Measurements from ENCODE around the gene TIMELESS.
A peak's percentile ranks its signal among the peaks of the same experiment; 100 is the strongest.
"Not testable (repeated sequence)": the region's sequence is repeated elsewhere in the genome, so short reads cannot be mapped to it uniquely, and the experiment has no call there.

The TIMELESS gene

DNA sequence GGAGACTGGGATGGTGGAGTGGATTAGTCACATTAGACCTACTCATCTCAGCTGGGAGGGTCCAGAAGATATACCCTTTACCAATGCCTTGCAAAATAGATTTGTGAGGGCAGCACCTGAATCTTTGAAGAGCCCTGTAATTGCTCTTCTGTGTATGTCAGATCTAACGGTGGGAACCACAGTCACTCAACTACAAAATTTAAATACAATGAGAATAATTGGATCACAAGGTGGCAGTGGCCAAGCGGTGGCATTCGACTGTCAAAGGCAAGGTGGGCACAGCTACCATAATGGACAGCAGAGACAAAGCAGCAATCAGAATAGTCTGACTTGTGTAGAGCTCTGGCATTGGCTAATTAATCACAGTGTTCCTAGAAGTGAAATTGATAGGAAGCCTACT is 49.8 kb downstream of the TIMELESS start:
- DNase-seq: not testable (repeated sequence)

DNA sequence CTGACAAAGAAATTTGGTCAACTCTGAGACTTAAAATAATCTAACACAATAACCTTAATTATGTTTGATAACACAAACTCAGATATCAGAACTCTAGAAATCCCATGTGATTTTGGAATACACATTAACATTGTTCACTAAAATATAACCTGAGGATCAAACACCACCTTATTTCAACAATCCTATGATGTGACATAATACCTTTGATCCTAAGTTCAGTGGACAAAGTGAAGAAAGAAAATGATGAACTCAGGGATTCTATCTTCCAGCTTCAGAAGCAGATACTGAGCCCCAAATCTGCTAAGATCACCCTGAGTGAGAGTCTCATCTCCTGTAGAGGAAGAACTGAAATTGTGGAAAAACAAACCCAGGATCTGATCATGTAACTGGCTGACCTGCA is 50.9 kb downstream of the TIMELESS start:
- DNase-seq: no peak

DNA sequence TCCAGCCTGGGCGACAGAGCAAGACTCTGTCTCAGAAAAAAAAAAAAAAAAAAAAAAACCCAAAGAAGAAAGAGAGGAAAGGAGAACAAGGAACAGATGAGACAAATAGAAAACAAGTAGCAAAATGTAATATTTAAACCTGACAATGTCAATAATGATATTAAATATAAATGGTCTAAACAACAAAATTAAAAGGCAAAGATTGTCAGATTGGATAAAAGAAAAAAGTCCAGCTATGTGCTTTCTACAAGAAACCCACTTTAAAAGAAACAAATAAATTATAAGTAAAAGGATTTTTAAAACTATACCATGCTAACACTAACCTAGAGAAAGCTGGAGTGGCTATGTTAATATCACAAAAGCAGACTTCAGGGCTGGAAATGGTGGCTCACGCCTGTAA is 56.9 kb downstream of the TIMELESS start:
- no peak for DNase-seq

DNA sequence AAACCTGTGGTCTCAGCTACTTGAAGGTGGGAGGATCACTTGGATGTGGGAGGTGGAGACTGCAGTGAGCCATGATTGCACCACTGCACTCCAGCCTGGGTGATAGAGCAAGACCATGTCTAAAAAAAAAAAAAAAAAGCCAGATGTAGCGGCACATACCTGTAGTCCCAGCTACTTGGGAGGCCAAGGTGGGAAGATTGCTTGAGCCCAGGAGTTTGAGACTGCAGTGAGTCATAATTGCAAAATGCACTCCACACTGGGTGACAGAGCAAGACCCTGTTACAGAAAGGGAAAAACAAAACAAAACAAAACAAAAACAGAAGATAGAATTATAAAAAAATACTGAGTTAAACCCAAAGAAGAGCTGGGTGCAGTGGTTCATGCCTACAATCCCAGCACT is 57.5 kb downstream of the TIMELESS start:
- DNase-seq: no peak

DNA sequence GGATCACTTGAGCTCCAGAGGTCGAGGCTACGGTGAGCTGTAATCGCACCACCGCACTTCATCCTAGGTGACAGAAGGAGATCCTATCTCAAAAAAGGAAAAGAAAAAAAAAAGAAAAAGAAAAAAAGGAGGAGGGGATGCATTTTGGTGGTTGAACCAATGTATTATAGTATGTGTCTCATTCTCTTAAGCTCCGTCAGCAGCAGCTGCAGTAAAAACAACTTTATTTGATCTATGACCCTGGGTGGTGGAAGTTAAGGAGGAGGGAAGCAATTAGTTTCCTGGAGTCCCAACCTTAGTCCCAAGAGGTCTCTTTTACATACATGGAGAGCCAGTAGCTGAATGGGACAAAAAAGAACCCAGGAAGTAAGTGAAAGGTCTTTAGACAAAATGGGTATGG is 59.8 kb downstream of the TIMELESS start:
- DNase-seq: no peak

- DNase-seq: no peak
Observed at GRCh38 chr12:56387152-56387736, 62.0 kb downstream of the TIMELESS start.

DNA sequence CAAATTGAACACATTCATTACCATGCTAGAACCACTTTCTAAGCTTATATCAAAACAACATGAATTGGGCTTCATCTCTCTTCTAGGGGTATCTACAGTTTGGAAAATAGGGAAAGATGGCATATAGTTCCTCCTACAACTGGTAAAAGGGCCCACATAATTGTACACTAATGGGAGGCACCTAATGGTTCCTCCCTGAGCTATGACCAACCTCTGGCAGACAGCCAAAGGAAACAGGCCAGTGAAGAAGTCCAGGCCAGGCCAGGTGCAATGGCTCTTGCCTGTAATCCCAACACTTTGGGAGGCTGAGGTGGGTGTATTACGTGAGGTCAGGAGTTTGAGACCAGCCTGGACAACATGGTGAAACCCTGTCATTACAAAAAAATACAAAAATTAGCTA is 63.4 kb downstream of the TIMELESS start:
- DNase-seq: no peak

DNA sequence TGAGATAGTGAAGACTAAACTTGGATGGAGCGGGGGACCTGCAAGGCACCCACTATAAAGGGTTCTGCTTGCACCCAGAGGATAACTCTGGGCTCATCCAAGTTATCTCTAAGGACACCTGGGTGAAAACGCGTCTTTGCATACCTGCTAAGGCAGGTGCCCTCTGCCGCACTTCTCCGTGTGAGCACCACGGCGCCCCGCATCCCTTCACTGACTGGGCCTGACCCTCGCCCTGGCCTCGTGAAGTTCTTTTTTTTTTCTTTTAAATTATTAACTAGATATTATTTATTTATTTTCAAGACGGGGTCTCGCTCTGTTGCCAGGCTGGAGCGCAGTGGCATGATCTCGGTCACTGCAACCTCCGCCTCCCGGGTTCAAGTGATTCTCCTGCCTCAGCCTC is 66.6 kb downstream of the TIMELESS start:
- no peak for DNase-seq

DNA sequence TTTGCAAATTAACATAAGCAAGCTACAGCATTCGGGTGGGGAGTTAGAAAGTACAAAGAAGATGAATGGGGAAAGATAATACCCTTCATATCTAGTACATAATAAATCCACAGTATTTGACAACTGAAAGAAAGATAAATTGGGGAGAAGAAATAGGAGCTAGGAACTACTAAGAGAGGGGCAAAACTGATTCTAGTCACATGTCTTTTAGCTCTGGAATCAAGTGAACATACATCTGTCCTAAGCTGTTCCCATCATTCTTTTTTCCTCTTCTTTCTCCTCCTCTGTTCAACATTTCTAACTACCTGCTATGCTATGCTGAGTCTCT is 71.3 kb downstream of the TIMELESS start:
- no peak for DNase-seq

GRCh38 chr12:56377310-56377988 is 71.8 kb downstream of the TIMELESS start:
- peak; percentile 47 for DNase-seq

- DNase-seq: no peak
Observed at GRCh38 chr12:56375598-56376434, 73.4 kb downstream of the TIMELESS start.

DNA sequence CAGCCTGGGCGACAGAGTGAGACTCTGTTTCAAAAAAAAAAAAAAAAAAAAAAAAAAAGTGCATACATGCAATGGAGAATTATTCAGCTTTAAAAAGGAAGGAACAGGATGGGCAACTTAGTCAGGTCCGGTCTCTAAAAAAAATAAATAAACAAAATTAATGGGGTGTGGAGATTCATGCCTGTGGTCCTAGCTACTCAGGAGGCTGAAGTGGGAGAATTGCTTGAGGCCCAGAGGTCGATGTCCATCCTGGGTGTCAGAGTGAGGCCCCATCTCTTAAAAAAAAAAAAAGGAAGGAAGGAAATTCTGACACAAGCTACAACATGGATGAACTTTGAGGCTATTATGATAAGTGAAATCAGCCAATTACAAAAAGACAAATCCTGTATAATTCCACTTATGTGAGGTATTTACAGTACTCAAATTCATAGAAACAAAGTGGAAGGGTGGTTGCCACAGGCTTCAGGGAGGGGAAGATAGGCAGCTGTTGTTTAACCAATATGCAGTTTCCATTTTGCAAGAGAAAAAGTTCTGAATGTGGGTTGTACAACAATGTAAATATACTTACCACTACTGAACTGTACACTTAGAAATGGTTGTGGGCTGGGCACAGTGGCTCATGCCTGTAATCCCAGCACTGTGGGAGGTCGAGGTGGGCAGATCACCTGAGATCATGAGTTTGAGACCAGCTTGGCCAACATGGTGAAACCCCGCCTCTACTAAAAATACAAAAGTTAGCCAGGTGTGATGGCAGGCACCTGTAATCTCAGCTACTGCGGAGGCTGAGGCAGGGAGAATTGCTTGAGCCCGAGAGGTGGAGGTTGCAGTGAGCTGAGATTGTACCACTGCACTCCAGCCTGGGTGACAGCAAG is 74.3 kb downstream of the TIMELESS start:
- DNase-seq: no peak

DNA sequence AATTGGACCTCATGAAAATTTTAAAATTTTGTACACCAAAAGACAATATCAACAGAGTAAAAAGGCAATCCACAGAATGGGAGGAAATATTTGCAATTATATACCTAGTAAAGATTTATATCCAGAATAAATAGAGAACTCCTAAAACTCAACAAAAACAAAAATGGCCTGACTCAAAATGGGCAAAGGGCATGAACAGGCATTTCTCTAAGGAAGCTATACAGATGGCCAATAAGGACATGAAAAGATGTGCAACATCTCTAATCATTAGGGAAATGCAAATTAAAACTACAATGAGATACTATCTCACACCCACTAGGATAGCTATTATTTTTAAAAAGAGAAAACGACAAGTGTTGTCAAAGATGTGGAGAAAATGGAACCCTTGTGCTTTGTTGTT is 75.7 kb downstream of the TIMELESS start:
- no peak for DNase-seq

DNA sequence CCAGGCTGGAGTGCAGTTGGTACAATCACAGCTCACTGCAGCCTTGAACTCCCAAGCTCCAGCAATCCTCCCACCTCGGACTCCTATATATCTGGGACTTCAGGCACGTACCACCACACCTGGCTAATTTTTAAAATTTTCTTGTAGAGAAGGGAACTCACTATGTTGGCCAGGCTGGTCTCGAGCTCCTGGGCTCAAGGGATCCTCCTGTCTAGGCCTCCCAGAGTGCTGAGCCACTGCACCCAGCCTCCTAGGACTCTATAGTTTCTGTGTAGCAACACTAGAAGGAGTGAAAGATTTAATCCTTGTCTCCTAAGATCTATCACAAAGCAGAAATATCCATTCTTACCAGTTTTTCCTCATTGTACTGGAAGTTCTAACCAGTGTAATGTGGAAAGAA is 82.3 kb downstream of the TIMELESS start:
- DNase-seq: no peak
